K562 (cell line): ENCODE data around the gene SKAP1.

Experiments
- BCLAF1 ChIP-seq, 2 experiments: fragments of 450-650 bp in 1 of 2; IDR thresholded peaks; 2 replicates each; pipeline ENCODE4 v1.6.1; 2011 to 2017; ENCODE audit warnings: low read depth in 2 of 2, antibody characterized with exemption in 1 of 2, borderline replicate concordance in 1 of 2, low read length in 1 of 2, mild to moderate bottlenecking in 1 of 2, mixed read lengths in 1 of 2; ENCODE audit not compliant: control insufficient read depth in 1 of 2
- EP300 ChIP-seq: IDR thresholded peaks from 2 replicates; pipeline ENCODE4 v1.6.1; 2012; ENCODE audit warnings: low read length, improper control_type of control experiment
- POLR2A ChIP-seq: fragments of 450-650 bp; conservative IDR thresholded peaks from 2 replicates; pipeline ENCODE4 v1.6.1; 2016
- POLR2G ChIP-seq: fragments of 200-400 bp; formaldehyde crosslinking; IDR thresholded peaks from 2 replicates; pipeline ENCODE4 v1.6.1; 2017; ENCODE audit warnings: low read depth, mild to moderate bottlenecking, antibody characterized with exemption, low read length, moderate library complexity
- SP1 ChIP-seq: sonication (generic); formaldehyde crosslinking; IDR thresholded peaks from 2 replicates; pipeline ENCODE4 v1.8.1; 2022; ENCODE audit warnings: mild to moderate bottlenecking, missing genetic modification reagents
- TSC22D4 ChIP-seq: fragments of 450-650 bp; IDR thresholded peaks from 2 replicates; pipeline ENCODE4 v1.6.1; 2016; ENCODE audit warnings: missing genetic modification characterization, missing biosample characterization, control low read depth
- TF ChIP-seq, protein P1 (sequence below): sonication (generic); formaldehyde crosslinking; IDR thresholded peaks from 2 replicates; pipeline ENCODE4 v1.8.0; 2023; ENCODE audit warnings: mild to moderate bottlenecking, missing genetic modification reagents
- TF ChIP-seq, protein P2 (sequence below): fragments of 250-450 bp; sonication (Bioruptor Pico); IDR thresholded peaks from 2 replicates; pipeline ENCODE4 v1.8.0; 2022; ENCODE audit warnings: inconsistent platforms
- TF ChIP-seq, protein P3 (sequence below): fragments of 250-450 bp; sonication (Bioruptor Pico); IDR thresholded peaks from 2 replicates; pipeline ENCODE4 v1.5.0; 2020; ENCODE audit warnings: mild to moderate bottlenecking, borderline replicate concordance

DNA sequence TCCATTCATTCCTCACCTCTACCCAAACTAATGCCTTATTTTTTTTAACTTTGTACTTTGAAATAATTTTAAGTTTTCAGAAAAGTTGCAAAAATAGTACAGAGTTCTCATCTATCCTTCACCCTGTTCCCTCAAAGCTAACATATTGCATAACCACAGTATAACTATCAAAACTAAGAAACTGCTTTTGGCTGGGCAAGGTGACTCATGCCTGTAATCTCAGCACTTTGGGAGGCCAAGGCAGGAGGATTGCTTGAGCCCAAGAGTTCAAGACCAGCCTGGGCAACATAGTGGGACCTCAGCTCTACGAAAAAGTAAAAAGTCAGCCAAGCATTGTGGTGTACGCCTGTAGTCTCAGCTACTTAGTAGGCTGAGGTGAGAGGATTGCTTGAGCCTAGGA is 147.7 kb downstream of the SKAP1 start:
- no peak for TF ChIP-seq POLR2G
- TF ChIP-seq BCLAF1 (IDR thresholded peaks at IDR 0.05; ENCODE audit: borderline replicate concordance in 1 of 2, control insufficient read depth in 1 of 2, low read depth in 2 of 2, low read length in 1 of 2) = no peak
- no peak for TF ChIP-seq TSC22D4
- TF ChIP-seq, protein P1, sequence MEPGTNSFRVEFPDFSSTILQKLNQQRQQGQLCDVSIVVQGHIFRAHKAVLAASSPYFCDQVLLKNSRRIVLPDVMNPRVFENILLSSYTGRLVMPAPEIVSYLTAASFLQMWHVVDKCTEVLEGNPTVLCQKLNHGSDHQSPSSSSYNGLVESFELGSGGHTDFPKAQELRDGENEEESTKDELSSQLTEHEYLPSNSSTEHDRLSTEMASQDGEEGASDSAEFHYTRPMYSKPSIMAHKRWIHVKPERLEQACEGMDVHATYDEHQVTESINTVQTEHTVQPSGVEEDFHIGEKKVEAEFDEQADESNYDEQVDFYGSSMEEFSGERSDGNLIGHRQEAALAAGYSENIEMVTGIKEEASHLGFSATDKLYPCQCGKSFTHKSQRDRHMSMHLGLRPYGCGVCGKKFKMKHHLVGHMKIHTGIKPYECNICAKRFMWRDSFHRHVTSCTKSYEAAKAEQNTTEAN (CRISPR knock-in tag) = no peak
- TF ChIP-seq POLR2A = no peak
- TF ChIP-seq, protein P2, sequence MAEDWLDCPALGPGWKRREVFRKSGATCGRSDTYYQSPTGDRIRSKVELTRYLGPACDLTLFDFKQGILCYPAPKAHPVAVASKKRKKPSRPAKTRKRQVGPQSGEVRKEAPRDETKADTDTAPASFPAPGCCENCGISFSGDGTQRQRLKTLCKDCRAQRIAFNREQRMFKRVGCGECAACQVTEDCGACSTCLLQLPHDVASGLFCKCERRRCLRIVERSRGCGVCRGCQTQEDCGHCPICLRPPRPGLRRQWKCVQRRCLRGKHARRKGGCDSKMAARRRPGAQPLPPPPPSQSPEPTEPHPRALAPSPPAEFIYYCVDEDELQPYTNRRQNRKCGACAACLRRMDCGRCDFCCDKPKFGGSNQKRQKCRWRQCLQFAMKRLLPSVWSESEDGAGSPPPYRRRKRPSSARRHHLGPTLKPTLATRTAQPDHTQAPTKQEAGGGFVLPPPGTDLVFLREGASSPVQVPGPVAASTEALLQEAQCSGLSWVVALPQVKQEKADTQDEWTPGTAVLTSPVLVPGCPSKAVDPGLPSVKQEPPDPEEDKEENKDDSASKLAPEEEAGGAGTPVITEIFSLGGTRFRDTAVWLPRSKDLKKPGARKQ = no peak
- no peak for TF ChIP-seq SP1 (CRISPR knock-in tag)
- no peak for TF ChIP-seq EP300
- TF ChIP-seq, protein P3, sequence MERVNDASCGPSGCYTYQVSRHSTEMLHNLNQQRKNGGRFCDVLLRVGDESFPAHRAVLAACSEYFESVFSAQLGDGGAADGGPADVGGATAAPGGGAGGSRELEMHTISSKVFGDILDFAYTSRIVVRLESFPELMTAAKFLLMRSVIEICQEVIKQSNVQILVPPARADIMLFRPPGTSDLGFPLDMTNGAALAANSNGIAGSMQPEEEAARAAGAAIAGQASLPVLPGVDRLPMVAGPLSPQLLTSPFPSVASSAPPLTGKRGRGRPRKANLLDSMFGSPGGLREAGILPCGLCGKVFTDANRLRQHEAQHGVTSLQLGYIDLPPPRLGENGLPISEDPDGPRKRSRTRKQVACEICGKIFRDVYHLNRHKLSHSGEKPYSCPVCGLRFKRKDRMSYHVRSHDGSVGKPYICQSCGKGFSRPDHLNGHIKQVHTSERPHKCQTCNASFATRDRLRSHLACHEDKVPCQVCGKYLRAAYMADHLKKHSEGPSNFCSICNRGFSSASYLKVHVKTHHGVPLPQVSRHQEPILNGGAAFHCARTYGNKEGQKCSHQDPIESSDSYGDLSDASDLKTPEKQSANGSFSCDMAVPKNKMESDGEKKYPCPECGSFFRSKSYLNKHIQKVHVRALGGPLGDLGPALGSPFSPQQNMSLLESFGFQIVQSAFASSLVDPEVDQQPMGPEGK = no peak
